GM12878 (cell line): Measurements from ENCODE around the gene ME1. TPM values are rescaled to one million over a fixed set of nuclear protein-coding genes. Genes with fewer than 3 reads are reported as not detected.

Experiments used
- ATAC-seq: fragments of 200-7000 bp; cut with Tn5 transposase; 3 replicates; pipeline ENCODE4 v1.9.1; 2020; ENCODE audit warnings: mild to moderate bottlenecking, moderate library complexity
- BruUV-seq: library from RNA; stranded (reverse); fragments of 400-500 nt; replicated peaks from 2 replicates; lab custom pipeline; 2021; lab: Mats Ljungman, UMichigan
- CTCF ChIA-PET: fragments of 300-600 bp; sonication (Branson Sonifier 250); formaldehyde crosslinking; extraction: SDS; loops from one replicate; lab custom pipeline; 2021; ENCODE audit warnings: inconsistent platforms; lab: Yijun Ruan, JAX
- POLR2A ChIA-PET: fragments of 350-600 bp; formaldehyde crosslinking; extraction: SDS; loops from one replicate; lab custom pipeline; 2021; ENCODE audit warnings: inconsistent platforms; lab: Charles Lee
- RAD21 ChIA-PET: fragments of 300-600 bp; sonication (Branson Sonifier 250); formaldehyde crosslinking; loops from one replicate; lab custom pipeline; 2023; ENCODE audit warnings: antibody characterized with exemption; ENCODE audit not compliant: unreplicated experiment; lab: Charles Lee
- SMC1A ChIA-PET: fragments of 300-600 bp; sonication (Branson Sonifier 250); formaldehyde crosslinking; loops from one replicate; lab custom pipeline; 2023; ENCODE audit not compliant: unreplicated experiment, uncharacterized antibody; lab: Charles Lee
- DNase-seq: peaks from one replicate; pipeline ENCODE4 v3.0.0-alpha.2; 2011; ENCODE audit warnings: low read depth, low spot score
- FAIRE-seq: peaks from 3 replicates; lab custom pipeline; 2011; peaks lifted over from hg19 to GRCh38; lab: Jason Lieb, UNC
- H2AFZ ChIP-seq: 2 replicates; pipeline ENCODE4 v1.6.0; 2011; ENCODE audit warnings: low read depth, low read length, control low read depth; ENCODE audit not compliant: control insufficient read depth
- H3K27ac ChIP-seq: 2 replicates; pipeline ENCODE4 v1.5.1; 2011; ENCODE audit warnings: control low read depth; ENCODE audit not compliant: control insufficient read depth, insufficient read depth
- H3K27me3 ChIP-seq, 2 experiments: replicated peaks in 1 of 2; 2 replicates each; pipeline versions ENCODE4 v1.6.0 to v1.6.1; 2011; ENCODE audit warnings: low read length in 1 of 2; ENCODE audit not compliant: control insufficient read depth in 2 of 2, insufficient read depth in 2 of 2
- H3K36me3 ChIP-seq, 2 experiments: 2 replicates each; pipeline ENCODE4 v1.5.1; 2011; ENCODE audit warnings: low read length in 1 of 2; ENCODE audit not compliant: control insufficient read depth in 2 of 2, insufficient read depth in 2 of 2
- H3K4me1 ChIP-seq: 2 replicates; pipeline ENCODE4 v1.6.1; 2011; ENCODE audit warnings: mild to moderate bottlenecking, low read length, moderate library complexity, mixed read lengths; ENCODE audit not compliant: control insufficient read depth, insufficient read depth
- H3K4me2 ChIP-seq: 2 replicates; pipeline ENCODE4 v1.6.0; 2011; ENCODE audit warnings: control low read depth; ENCODE audit not compliant: control insufficient read depth, insufficient read depth
- H3K4me3 ChIP-seq: fragments of 200-600 bp; sonication (generic); 2 replicates; pipeline ENCODE4 v1.5.1; 2016
- H3K79me2 ChIP-seq: 2 replicates; pipeline ENCODE4 v1.6.0; 2011; ENCODE audit warnings: low read length; ENCODE audit not compliant: control insufficient read depth, insufficient read depth
- H3K9ac ChIP-seq: 2 replicates; pipeline ENCODE4 v1.8.0; 2011; ENCODE audit warnings: low read length, control low read depth, mixed read lengths; ENCODE audit not compliant: control insufficient read depth, insufficient read depth
- H3K9me3 ChIP-seq: replicated peaks from 3 replicates; pipeline ENCODE4 v1.5.1; 2011; ENCODE audit warnings: mild to moderate bottlenecking, low read length; ENCODE audit not compliant: control insufficient read depth, insufficient read depth
- H4K20me1 ChIP-seq: 2 replicates; pipeline ENCODE4 v1.6.0; 2011; ENCODE audit not compliant: control insufficient read depth, insufficient read depth
- ATF3 ChIP-seq: IDR thresholded peaks from 2 replicates; pipeline ENCODE4 v1.6.1; 2011; ENCODE audit warnings: low read depth, mild to moderate bottlenecking, low read length, moderate library complexity, borderline replicate concordance; ENCODE audit errors: extremely low read depth
- CHD1 ChIP-seq: IDR thresholded peaks from 2 replicates; pipeline ENCODE4 v1.6.1; 2012; ENCODE audit warnings: low read depth, low read length, improper control_type of control experiment
- EGR1 ChIP-seq, 2 experiments: IDR thresholded peaks; 1 replicate in 1 of 2; 2 replicates in 1 of 2; pipeline ENCODE4 v1.6.1; 2011 to 2012; ENCODE audit warnings: low read depth in 2 of 2, low read length in 2 of 2, borderline replicate concordance in 1 of 2, mild to moderate bottlenecking in 1 of 2, moderate library complexity in 1 of 2
- IKZF1 ChIP-seq: fragments of 450-650 bp; conservative IDR thresholded peaks from 2 replicates; pipeline ENCODE4 v1.6.1; 2017; ENCODE audit warnings: antibody characterized with exemption, mild to moderate bottlenecking
- IKZF2 ChIP-seq, 2 experiments: fragments of 450-650 bp; IDR thresholded peaks; 2 replicates each; pipeline ENCODE4 v1.6.1; 2017; ENCODE audit warnings: mild to moderate bottlenecking in 2 of 2, moderate library complexity in 2 of 2
- KLF5 ChIP-seq: fragments of 450-650 bp; IDR thresholded peaks from 2 replicates; pipeline ENCODE4 v1.6.1; 2014; ENCODE audit warnings: mild to moderate bottlenecking; ENCODE audit not compliant: partially characterized antibody
- LARP7 ChIP-seq: fragments of 450-650 bp; IDR thresholded peaks from 2 replicates; pipeline ENCODE4 v1.6.1; 2017; ENCODE audit warnings: mild to moderate bottlenecking
- MTA3 ChIP-seq: IDR thresholded peaks from 2 replicates; pipeline ENCODE4 v1.6.1; 2012; ENCODE audit warnings: low read length, inconsistent platforms, borderline replicate concordance
- NBN ChIP-seq: fragments of 450-650 bp; IDR thresholded peaks from 2 replicates; pipeline ENCODE4 v1.6.1; 2016
- NFXL1 ChIP-seq: fragments of 450-650 bp; IDR thresholded peaks from 2 replicates; pipeline ENCODE4 v1.6.1; 2017; ENCODE audit warnings: antibody characterized with exemption, mild to moderate bottlenecking, borderline replicate concordance
- NR2C2 ChIP-seq: IDR thresholded peaks from 2 replicates; pipeline ENCODE4 v1.6.1; 2011; ENCODE audit warnings: borderline replicate concordance, low read depth; ENCODE audit not compliant: control insufficient read depth, insufficient read length
- POLR2AphosphoS2 ChIP-seq: IDR thresholded peaks from 2 replicates; pipeline ENCODE4 v1.6.1; 2011; ENCODE audit warnings: low read depth, mild to moderate bottlenecking, low read length, improper control_type of control experiment, moderate library complexity
- PRDM15 ChIP-seq: fragments of 450-650 bp; formaldehyde crosslinking; IDR thresholded peaks from 2 replicates; pipeline ENCODE4 v1.4.0; 2020; ENCODE audit warnings: mild to moderate bottlenecking, moderate library complexity
- RCOR1 ChIP-seq: conservative IDR thresholded peaks from 2 replicates; pipeline ENCODE4 v1.6.1; 2012; ENCODE audit warnings: low read depth, low read length, improper control_type of control experiment
- SIN3A ChIP-seq: IDR thresholded peaks from 2 replicates; pipeline ENCODE4 v1.6.1; 2012; ENCODE audit warnings: low read depth, low read length, improper control_type of control experiment
- SMAD5 ChIP-seq: IDR thresholded peaks from 2 replicates; pipeline ENCODE4 v1.6.1; 2016; ENCODE audit warnings: antibody characterized with exemption, low read depth
- SP1 ChIP-seq: IDR thresholded peaks from one replicate; pipeline ENCODE4 v1.6.1; 2011; ENCODE audit warnings: low read depth, low read length
- USF2 ChIP-seq: IDR thresholded peaks from 2 replicates; pipeline ENCODE4 v1.6.1; 2011; ENCODE audit warnings: low read depth, low read length, improper control_type of control experiment, borderline replicate concordance
- ZNF274 ChIP-seq: IDR thresholded peaks from one replicate; pipeline ENCODE4 v1.8.0; 2011; ENCODE audit not compliant: insufficient read length, insufficient read depth
- WGBS: methylation state at CpG from one replicate; pipeline ENCODE4 v1.1.6; 2016; ENCODE audit warnings: low lambda C conversion rate; ENCODE audit not compliant: insufficient replicate concordance, insufficient coverage; ENCODE audit errors: missing lambda C conversion rate; 5-methylcytosine and 5-hydroxymethylcytosine counted together
- in situ Hi-C: fragments of 300-500 bp; cut with MboI; formaldehyde crosslinking; loops from 9 replicates; pipeline ENCODE4 v1.14.3; 2018; ENCODE audit warnings: mixed read lengths
- intact Hi-C: fragments of 100-400 bp; cut with micrococcal nuclease; formaldehyde crosslinking; loops from one replicate; pipeline ENCODE4 v1.14.2; 2022; ENCODE audit not compliant: unreplicated experiment
- polyA plus RNA-seq, 11 experiments: library from polyadenylated mRNA; depleted of rRNA in 4 of 11; unstranded in 6 of 11; stranded (reverse) in 5 of 11; fragments of >200 nt; fragmentation: Nextera tagmentation in 4 of 11; fragmentation: Illumina TruSeq in 1 of 11; extraction: Ambion mirVana in 4 of 11; extraction: Trizol in 1 of 11; gene quantifications; 1 replicate in 1 of 11; 2 replicates in 10 of 11; pipeline versions ENCODE4 v1.2.1 to v1.2.3, GENCODE V29; 2011 to 2016; ENCODE audit warnings: inconsistent platforms in 2 of 11, missing spikeins in 2 of 11, low read depth in 1 of 11
- total RNA-seq, 4 experiments: library from RNA; depleted of rRNA in 3 of 4; stranded (reverse); fragments of >200 nt in 3 of 4; fragmentation: Illumina TruSeq in 1 of 4; extraction: Trizol in 1 of 4; gene quantifications; 2 replicates each; pipeline versions ENCODE4 v1.2.1 to v1.2.3, GENCODE V29; 2013 to 2021

The ME1 gene
- total and polyA plus RNA-seq, 10 of the 15 experiments (the other 5 are each of a cell fraction or from before 2014, with no cell fraction given) = 3.6 to 11.8 (median 8.4) TPM

- POLR2A ChIA-PET = interaction anchor here (0.6 to 2.8 kb wide), 3 partner anchors 132 to 623 kb away, joined by 3 to 12 read pairs (median 3); partner anchors contain the start of gene DOP1A
Measured at GRCh38 chr6:83199863-83200225, 231.0 kb downstream of the ME1 start.

More at GRCh38 chr6:83199863-83200225, 231.0 kb downstream of the ME1 start:
- Histone ChIP-seq H3K27me3 (no peaks in the 10 kb centered on the region), H3K79me2 (no peaks in the 10 kb centered on the region), H2AFZ (peak overlapping the region; percentile 19), H3K9me3 (no peaks in the 10 kb centered on the region), H4K20me1 (no peaks in the 10 kb centered on the region), H3K4me1 (no peaks in the 10 kb centered on the region; the same call in 1 of the 2 replicates), H3K4me2 (0 out of 2 replicates have a peak overlapping the region, but pooled peaks have one; percentile 7), H3K4me3 (no peak overlapping the region), H3K9ac (no peak overlapping the region), H3K27ac (no peak overlapping the region), H3K36me3 (peaks cover 0 to 5% of the 10 kb centered on the region in 2 experiments; a peak in 2 of 4 replicates)
- TF ChIP-seq ZNF274 (no peak), LARP7 (no peak), CHD1 (no peak), USF2 (no peak), NFXL1 (no peak), EGR1 (IDR thresholded peaks at IDR 0.05; ENCODE audit: borderline replicate concordance in 1 of 2, low read depth in 2 of 2, low read length in 2 of 2) (no peak), IKZF2 (IDR thresholded peaks at IDR 0.05) (no peak), SMAD5 (no peak), ATF3 (no peak), SP1 (no peak), NBN (no peak), NR2C2 (no peak), RCOR1 (no peak), IKZF1 (no peak), KLF5 (no peak), SIN3A (no peak), MTA3 (no peak), POLR2AphosphoS2 (no peak), PRDM15 (CRISPR knock-in tag) (no peak)
- RAD21 ChIA-PET = interaction anchor here (0.6 to 0.9 kb wide), 2 partner anchors 15 to 922 kb away, joined by 4 to 6 read pairs; no protein-coding TSS in a partner anchor
- SMC1A ChIA-PET = interaction anchor here (1.0 to 4.5 kb wide), 5 partner anchors 11 to 327 kb away, joined by 3 to 26 read pairs (median 3); partner anchors contain the start of genes DOP1A and UBE3D
- no TSS peak for BruUV-seq
- in situ Hi-C loops = loop anchor here (10.0 kb wide), 1 partner anchor 955 kb away; the partner anchor contains the start of gene IBTK
- no peak for DNase-seq
- CTCF ChIA-PET = interaction anchor here (1.5 to 19.2 kb wide), 4 partner anchors 16 to 134 kb away, joined by 3 to 195 read pairs (median 14); partner anchors contain the start of genes DOP1A and UBE3D
- intact Hi-C loops = loop anchor here (10.0 kb wide), 1 partner anchor 955 kb away; the partner anchor contains the start of gene IBTK
- WGBS = 100% methylated on average over 2 of the region's 2 CpGs
- FAIRE-seq = no peak
- ATAC-seq = no peak
